A673 (cell line): ENCODE data around the gene PIK3R1. TPM values are rescaled to one million over a fixed set of nuclear protein-coding genes. Genes with fewer than 3 reads are reported as not detected.
"Not testable (repeated sequence)": the region's sequence is repeated elsewhere in the genome, so short reads cannot be mapped to it uniquely, and the experiment has no call there.

ENCODE experiments used
- BruUV-seq: library from RNA; stranded (reverse); fragments of 400-500 nt; replicated peaks from 2 replicates; lab custom pipeline; 2021; lab: Mats Ljungman, UMichigan
- CTCF ChIA-PET: fragments of 300-600 bp; sonication (Branson Sonifier 250); formaldehyde crosslinking; loops from one replicate; lab custom pipeline; 2022; ENCODE audit warnings: antibody characterized with exemption; lab: Charles Lee
- POLR2A ChIA-PET: fragments of 300-600 bp; sonication (Branson Sonifier 250); formaldehyde crosslinking; loops from one replicate; lab custom pipeline; 2022; ENCODE audit warnings: antibody characterized with exemption; ENCODE audit not compliant: low non-redundant PET; lab: Charles Lee
- DNase-seq: peaks from one replicate; pipeline ENCODE4 v3.0.0-alpha.2; 2015; ENCODE audit warnings: low spot score
- H3K27ac ChIP-seq: fragments of 200-600 bp; sonication (generic); 2 replicates; pipeline ENCODE4 v1.5.1; 2016; ENCODE audit warnings: mixed run types, low read depth, mild to moderate bottlenecking, mixed read lengths, antibody characterized with exemption, low read length; ENCODE audit not compliant: poor library complexity, severe bottlenecking
- H3K27me3 ChIP-seq: fragments of 200-600 bp; sonication (generic); replicated peaks from 2 replicates; pipeline ENCODE4 v1.6.1; 2017; ENCODE audit warnings: mixed run types, low read depth, mild to moderate bottlenecking, mixed read lengths, antibody characterized with exemption, low read length; ENCODE audit not compliant: insufficient read depth, poor library complexity
- H3K36me3 ChIP-seq: fragments of 200-600 bp; sonication (generic); 2 replicates; pipeline ENCODE4 v1.6.1; 2016; ENCODE audit warnings: mixed run types, mild to moderate bottlenecking, mixed read lengths, antibody characterized with exemption, low read length; ENCODE audit not compliant: insufficient read depth, poor library complexity, severe bottlenecking
- H3K4me1 ChIP-seq: fragments of 200-600 bp; sonication (generic); 2 replicates; pipeline ENCODE4 v1.6.1; 2017; ENCODE audit warnings: mixed run types, mild to moderate bottlenecking, mixed read lengths, antibody characterized with exemption, low read length; ENCODE audit not compliant: insufficient read depth, poor library complexity, severe bottlenecking
- H3K4me3 ChIP-seq: fragments of 200-600 bp; sonication (generic); 2 replicates; pipeline ENCODE4 v1.5.1; 2016; ENCODE audit warnings: low read depth, mixed run types, mild to moderate bottlenecking, mixed read lengths, low read length; ENCODE audit not compliant: poor library complexity, severe bottlenecking
- H3K9me3 ChIP-seq: fragments of 200-600 bp; sonication (generic); 2 replicates; pipeline ENCODE4 v1.6.1; 2016; ENCODE audit warnings: mixed run types, low read depth, mild to moderate bottlenecking, mixed read lengths, antibody characterized with exemption, low read length; ENCODE audit not compliant: poor library complexity, severe bottlenecking
- CTCF ChIP-seq: fragments of 300-800, 200-600 bp; sonication (generic); conservative IDR thresholded peaks from 2 replicates; pipeline ENCODE4 v1.5.1; 2017; ENCODE audit warnings: low read depth, mild to moderate bottlenecking, antibody characterized with exemption, low read length, moderate library complexity, mixed read lengths
- EZH2 ChIP-seq: fragments of 200-600 bp; sonication (generic); IDR thresholded peaks from 2 replicates; pipeline ENCODE4 v1.6.1; 2017; ENCODE audit warnings: borderline replicate concordance, low read depth, mild to moderate bottlenecking, mixed read lengths, antibody characterized with exemption, low read length; ENCODE audit not compliant: poor library complexity, severe bottlenecking
- intact Hi-C: fragments of 100-400 bp; cut with micrococcal nuclease; formaldehyde crosslinking; loops from one replicate; pipeline ENCODE4 v1.10.0; 2022; ENCODE audit not compliant: unreplicated experiment
- total RNA-seq: library from RNA; stranded (reverse); gene quantifications from 2 replicates; pipeline ENCODE4 v1.2.3, GENCODE V29; 2021

PIK3R1 gene
- total RNA-seq, 1 experiment from 2014 or later: 57.9 TPM

GRCh38 chr5:68200288-68200687 is 15.3 kb upstream of the PIK3R1 start:
- ChIA-PET CTCF (no interaction called here), POLR2A (no interaction called here)
- BruUV-seq: no TSS peak
- no peak overlapping the region for H3K4me3 ChIP-seq
- no peaks in the 10 kb centered on the region for H3K36me3 ChIP-seq
- intact Hi-C loops: no loop called here
- H3K27me3 ChIP-seq: no peaks in the 10 kb centered on the region
- no peak for DNase-seq
- H3K9me3 ChIP-seq: no peaks in the 10 kb centered on the region
- no peaks in the 10 kb centered on the region for H3K4me1 ChIP-seq
- TF ChIP-seq CTCF (no peak), EZH2 (no peak)
- no peak overlapping the region for H3K27ac ChIP-seq

DNA sequence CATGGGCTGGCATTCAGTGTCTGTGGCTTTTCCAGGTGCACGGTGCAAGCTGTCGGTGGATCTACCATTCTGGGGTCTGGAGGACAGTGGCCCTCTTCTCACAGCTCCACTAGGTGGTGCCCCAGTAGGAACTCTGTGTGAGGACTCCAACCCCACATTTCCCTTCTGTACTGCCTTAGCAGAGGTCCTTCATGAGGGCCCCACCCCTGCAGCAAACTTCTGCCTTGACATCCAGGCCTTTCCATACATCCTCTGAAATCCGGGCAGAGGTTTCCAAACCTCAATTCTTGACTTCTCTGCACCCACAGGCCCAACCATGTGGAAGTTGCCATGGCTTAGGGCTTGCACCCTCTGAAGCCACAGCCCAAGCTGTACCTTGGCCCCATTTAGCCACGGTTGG is 4.9 kb upstream of the PIK3R1 start:
- H3K27ac ChIP-seq, CTCF ChIA-PET, DNase-seq, intact Hi-C loops, H3K36me3 ChIP-seq, H3K4me3 ChIP-seq, POLR2A ChIA-PET, H3K4me1 ChIP-seq, H3K27me3 ChIP-seq, BruUV-seq: not testable (repeated sequence)
- H3K9me3 ChIP-seq: peaks cover 15% of the 10 kb centered on the region

- peak; percentile 38 for DNase-seq
- no peak for TF ChIP-seq EZH2
- TF ChIP-seq CTCF: no peak
- Histone ChIP-seq H3K4me1 (peaks cover 26% of the 10 kb centered on the region), H3K36me3 (no peaks in the 10 kb centered on the region), H3K9me3 (peaks cover 13% of the 10 kb centered on the region), H3K4me3 (peak overlapping the region; percentile 90), H3K27me3 (no peaks in the 10 kb centered on the region), H3K27ac (peak overlapping the region; percentile 85)
- intact Hi-C loops: no loop called here
- ChIA-PET POLR2A (interaction anchor here (0.6 kb wide), 1 partner anchor 114 kb away, joined by 3 read pairs; no protein-coding TSS in a partner anchor), CTCF (interaction anchor here (0.6 to 1.2 kb wide), 2 partner anchors 10 to 40 kb away, joined by 3 to 6 read pairs; no protein-coding TSS in a partner anchor)
- BruUV-seq: TSS peak; percentile 77
Measured at GRCh38 chr5:68214482-68215207, 911 bp upstream of the PIK3R1 start.
